ENCODE measurements around the gene FBLN2. TPM values are rescaled to one million over a fixed set of nuclear protein-coding genes. Genes with fewer than 3 reads are reported as not detected.

The FBLN2 gene
- total RNA-seq, 1 donor from 2014 or later: 32.9 TPM

DNA sequence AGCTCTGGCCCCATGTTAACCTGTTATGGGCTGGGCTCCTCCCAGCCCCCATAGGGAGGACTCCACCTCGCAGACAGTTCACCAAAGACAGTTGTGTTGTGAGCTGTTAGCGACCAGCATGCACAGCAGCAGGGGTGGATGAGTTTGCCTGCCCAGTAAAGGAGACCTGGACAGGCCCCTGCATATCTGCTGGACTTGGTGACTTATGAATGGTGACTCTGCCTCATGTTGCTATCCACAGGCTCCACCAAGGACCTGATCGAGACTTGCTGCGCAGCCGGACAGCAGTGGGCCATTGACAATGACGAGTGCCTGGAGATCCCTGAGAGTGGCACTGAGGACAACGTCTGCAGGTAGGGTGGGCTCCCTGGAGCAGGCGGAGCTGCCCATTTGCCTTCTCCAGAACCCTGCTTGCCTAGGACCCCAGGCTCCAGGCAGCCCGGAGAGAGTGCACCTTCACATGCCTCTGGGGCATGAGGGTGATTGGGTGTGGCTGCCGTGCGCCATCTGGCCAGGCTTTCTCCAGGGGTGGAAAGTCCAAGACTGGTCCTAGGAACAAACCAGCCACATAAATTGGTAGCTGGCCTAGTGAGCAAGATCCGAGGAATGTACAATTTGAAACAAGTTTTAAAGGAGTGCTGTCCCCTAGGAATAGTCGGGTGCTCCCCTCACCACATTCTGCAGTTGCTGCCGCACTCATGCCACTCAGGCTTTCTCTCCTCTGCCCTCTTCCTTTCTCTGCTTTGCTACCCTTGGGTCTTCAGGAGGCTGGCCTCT lies 59.1 kb downstream of the FBLN2 start:
- Histone ChIP-seq H3K9me3 (no peaks in the 10 kb centered on the region), H3K27me3 (no peaks in the 10 kb centered on the region), H3K4me1 (no peaks in the 10 kb centered on the region), H3K4me3 (no peak overlapping the region), H3K27ac (no peak overlapping the region), H3K36me3 (no peaks in the 10 kb centered on the region)
- DNase-seq: no peak
- ATAC-seq: no peak
- intact Hi-C loops (cut with DNase I): no loop called here
- TF ChIP-seq, protein P1, sequence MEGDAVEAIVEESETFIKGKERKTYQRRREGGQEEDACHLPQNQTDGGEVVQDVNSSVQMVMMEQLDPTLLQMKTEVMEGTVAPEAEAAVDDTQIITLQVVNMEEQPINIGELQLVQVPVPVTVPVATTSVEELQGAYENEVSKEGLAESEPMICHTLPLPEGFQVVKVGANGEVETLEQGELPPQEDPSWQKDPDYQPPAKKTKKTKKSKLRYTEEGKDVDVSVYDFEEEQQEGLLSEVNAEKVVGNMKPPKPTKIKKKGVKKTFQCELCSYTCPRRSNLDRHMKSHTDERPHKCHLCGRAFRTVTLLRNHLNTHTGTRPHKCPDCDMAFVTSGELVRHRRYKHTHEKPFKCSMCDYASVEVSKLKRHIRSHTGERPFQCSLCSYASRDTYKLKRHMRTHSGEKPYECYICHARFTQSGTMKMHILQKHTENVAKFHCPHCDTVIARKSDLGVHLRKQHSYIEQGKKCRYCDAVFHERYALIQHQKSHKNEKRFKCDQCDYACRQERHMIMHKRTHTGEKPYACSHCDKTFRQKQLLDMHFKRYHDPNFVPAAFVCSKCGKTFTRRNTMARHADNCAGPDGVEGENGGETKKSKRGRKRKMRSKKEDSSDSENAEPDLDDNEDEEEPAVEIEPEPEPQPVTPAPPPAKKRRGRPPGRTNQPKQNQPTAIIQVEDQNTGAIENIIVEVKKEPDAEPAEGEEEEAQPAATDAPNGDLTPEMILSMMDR (IDR thresholded peaks at IDR 0.05): no peak

DNA sequence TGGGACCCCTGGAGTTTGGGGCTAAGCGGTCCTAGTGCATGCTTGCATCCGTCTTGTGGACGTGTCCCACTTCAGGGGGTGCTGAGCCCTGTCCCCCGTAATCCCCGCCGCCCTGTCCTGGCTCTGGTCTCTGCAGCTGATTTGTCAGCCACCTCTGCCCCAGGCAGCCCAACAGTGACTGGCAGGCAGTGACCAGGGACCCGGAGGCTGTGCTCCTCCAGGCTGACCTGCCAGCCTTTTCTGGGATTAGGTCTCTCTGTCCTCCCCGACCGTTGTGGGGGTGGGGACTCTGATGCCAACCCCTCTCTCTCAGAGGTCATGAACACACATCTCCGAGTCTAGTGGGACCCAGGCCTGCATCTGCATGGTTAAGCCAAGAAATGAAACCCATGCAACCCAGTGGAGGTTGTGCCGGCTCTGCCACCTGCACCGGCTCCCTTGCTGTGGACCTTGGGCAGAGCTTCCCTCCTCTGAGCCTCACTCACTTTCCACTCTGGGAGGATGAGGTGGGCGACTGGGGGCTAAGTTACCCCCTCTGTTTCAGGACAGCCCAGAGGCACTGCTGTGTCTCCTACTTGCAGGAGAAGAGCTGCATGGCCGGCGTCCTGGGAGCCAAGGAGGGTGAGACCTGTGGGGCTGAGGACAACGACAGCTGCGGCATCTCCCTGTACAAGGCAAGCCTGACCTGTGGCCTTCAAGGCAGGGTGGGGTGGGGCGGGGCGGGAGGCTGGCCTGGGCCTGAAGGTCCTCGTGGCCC lies 60.2 kb downstream of the FBLN2 start:
- TF ChIP-seq, protein P1 (IDR thresholded peaks at IDR 0.05): no peak
- H3K27me3 ChIP-seq: no peaks in the 10 kb centered on the region
- ATAC-seq (no peak), DNase-seq (no peak)
- no peaks in the 10 kb centered on the region for H3K9me3 ChIP-seq
- no peaks in the 10 kb centered on the region for H3K36me3 ChIP-seq
- intact Hi-C loops (cut with DNase I): no loop called here
- H3K27ac ChIP-seq: no peak overlapping the region
- H3K4me3 ChIP-seq: no peak overlapping the region
- no peaks in the 10 kb centered on the region for H3K4me1 ChIP-seq

DNA sequence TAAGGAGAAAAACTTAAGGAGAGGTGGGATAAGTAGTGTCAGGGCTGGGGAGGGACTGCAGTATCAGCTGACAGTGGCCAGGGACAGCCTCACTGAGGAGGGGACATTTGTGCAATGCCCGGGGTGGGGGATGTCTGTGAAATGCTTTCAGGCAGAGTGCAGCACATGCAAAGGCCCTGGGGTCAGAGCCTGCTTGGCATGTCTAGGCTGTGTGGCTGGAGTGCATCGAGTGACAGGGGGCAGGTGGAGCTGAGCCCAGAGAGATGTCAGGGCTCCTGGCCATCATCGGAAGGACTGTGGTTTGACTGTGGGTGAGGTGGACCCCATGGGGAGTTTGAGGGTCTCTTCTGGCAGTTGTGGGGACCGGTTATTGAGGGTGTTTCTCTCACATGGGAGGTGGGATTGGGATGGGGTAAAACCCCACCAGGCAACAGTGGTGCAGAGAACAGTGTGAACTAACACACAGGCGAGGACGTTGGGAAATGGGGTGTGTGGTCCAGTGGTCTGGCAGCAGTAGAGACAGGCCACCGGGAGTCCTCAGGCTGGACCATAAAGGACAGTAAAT lies 61.2 kb downstream of the FBLN2 start:
- intact Hi-C loops (cut with DNase I): no loop called here
- TF ChIP-seq, protein P1 (IDR thresholded peaks at IDR 0.05): no peak
- H3K4me3 ChIP-seq: no peak overlapping the region
- no peaks in the 10 kb centered on the region for H3K36me3 ChIP-seq
- no peaks in the 10 kb centered on the region for H3K4me1 ChIP-seq
- no peaks in the 10 kb centered on the region for H3K27me3 ChIP-seq
- no peak overlapping the region for H3K27ac ChIP-seq
- no peak for DNase-seq
- ATAC-seq: no peak
- H3K9me3 ChIP-seq: no peaks in the 10 kb centered on the region

DNA sequence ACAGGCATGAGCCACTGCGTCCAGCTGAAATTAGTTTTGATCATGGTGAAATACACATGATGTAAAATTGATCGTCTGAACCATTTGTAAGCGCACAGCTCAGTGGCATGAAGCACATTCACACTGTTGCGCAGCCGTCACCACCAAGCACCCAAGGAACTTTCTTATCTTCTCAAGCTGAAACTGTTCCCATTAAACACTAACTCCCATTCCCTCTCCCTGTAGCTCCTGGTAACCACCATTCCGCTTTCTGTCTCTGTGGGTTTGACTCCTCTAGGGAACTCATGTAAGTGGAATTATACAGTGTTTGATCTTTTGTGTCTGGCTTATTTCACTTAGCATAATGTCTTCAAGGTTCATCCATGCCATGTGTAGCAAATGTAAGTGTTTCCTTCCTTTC lies 62.3 kb downstream of the FBLN2 start:
- no peaks in the 10 kb centered on the region for H3K4me1 ChIP-seq
- intact Hi-C loops (cut with DNase I): no loop called here
- DNase-seq: no peak
- no peak overlapping the region for H3K27ac ChIP-seq
- no peak for ATAC-seq
- H3K9me3 ChIP-seq: no peaks in the 10 kb centered on the region
- TF ChIP-seq, protein P1 (IDR thresholded peaks at IDR 0.05): no peak
- H3K36me3 ChIP-seq: no peaks in the 10 kb centered on the region
- no peaks in the 10 kb centered on the region for H3K27me3 ChIP-seq
- no peak overlapping the region for H3K4me3 ChIP-seq

DNA sequence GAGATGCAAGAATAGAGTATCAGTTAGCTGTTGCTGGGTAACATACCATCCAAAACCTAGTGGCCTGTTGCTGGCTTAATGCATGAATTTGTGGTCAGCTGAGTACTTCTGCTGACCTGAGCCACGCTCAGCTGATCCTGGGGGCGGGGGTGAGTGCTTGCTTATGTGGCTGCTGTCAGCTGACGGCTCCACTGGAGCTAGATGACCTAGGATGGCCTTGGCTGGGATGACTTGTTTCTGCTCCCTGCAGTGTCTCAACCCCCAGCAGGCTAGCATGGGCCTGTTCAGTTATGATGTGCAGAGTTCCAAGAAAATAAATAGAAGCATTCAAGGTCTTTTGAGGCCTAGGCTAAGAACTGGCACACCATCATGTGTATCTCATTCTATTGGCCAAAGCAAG lies 63.9 kb downstream of the FBLN2 start:
- no peak overlapping the region for H3K27ac ChIP-seq
- no peaks in the 10 kb centered on the region for H3K4me1 ChIP-seq
- intact Hi-C loops (cut with DNase I): no loop called here
- no peaks in the 10 kb centered on the region for H3K9me3 ChIP-seq
- no peak for DNase-seq
- peak; percentile 53 for ATAC-seq
- TF ChIP-seq, protein P1 (IDR thresholded peaks at IDR 0.05): no peak
- H3K4me3 ChIP-seq: no peak overlapping the region
- no peaks in the 10 kb centered on the region for H3K36me3 ChIP-seq
- H3K27me3 ChIP-seq: no peaks in the 10 kb centered on the region

Data from upper lobe of right lung (tissue), 1 donor.